HG02973 (cell line): ENCODE measurements around the gene PLD4.
"Not testable (repeated sequence)": the region's sequence is repeated elsewhere in the genome, so short reads cannot be mapped to it uniquely, and the experiment has no call there.

Source experiments
- ATAC-seq: cut with Tn5 transposase; IDR thresholded peaks from one replicate; pipeline ENCODE4 v1.9.1; 2021; ENCODE audit warnings: moderate library complexity; ENCODE audit not compliant: unreplicated experiment

The PLD4 gene, protein sequence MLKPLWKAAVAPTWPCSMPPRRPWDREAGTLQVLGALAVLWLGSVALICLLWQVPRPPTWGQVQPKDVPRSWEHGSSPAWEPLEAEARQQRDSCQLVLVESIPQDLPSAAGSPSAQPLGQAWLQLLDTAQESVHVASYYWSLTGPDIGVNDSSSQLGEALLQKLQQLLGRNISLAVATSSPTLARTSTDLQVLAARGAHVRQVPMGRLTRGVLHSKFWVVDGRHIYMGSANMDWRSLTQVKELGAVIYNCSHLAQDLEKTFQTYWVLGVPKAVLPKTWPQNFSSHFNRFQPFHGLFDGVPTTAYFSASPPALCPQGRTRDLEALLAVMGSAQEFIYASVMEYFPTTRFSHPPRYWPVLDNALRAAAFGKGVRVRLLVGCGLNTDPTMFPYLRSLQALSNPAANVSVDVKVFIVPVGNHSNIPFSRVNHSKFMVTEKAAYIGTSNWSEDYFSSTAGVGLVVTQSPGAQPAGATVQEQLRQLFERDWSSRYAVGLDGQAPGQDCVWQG

DNA sequence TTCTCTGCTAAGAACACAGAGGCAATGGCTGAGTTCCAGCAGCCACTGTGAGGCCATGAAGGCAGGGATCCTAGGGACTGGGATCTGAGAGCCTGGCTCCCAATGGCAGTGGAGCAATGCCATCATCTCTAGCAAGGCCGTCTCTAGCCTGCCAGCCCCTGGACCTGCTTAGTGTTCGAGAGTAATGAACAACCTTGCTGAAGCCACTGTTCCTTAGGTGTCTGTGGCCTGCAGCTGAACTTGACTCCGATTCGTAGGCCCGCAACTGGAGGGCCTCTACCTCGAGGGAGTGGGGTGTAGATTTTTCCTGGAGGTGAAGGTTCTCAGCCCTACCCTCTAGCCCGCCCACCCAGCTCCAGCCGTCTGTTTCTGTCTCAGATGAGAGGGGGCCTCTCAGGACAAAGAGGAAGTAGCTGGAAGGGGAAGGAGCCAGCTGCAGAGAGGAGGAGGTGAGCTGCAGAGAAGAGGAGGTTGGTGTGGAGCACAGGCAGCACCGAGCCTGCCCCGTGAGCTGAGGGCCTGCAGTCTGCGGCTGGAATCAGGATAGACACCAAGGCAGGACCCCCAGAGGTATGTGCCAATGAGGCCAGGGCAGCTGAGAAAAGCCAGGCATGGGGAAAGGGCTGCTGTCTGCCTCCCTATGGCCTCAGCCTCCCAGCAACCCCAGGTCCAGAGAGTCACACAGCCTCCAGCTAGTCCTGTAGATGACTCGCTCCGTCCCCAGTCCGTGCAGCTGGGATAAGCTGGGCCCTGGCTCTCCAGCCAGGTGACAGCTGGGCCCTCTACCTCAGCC lies at the start of gene PLD4:
PLD4 (plus strand) TSS at position 459 of the 793 bp plus-strand sequence. CDS start 2,262 bp downstream, outside the sequence.
- no peak for ATAC-seq

DNA sequence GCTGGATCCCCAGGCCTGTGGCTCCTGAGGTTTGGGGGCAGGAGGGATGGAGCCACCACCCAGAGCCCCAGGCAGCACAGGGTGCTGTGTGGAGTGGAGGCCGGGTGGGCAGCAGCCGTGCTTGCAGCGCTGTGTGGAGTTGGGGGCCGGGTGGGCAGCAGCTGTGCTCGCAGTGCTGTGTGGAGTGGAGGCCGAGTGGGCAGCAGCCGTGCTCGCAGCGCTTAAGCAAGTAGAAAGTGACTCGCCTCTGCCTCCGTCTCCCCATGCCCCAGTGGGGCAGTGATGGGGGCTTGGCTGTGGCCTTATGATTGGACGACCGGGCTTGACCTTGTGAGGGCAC lies 49.3 kb upstream of the PLD4 start:
- no peak for ATAC-seq

DNA sequence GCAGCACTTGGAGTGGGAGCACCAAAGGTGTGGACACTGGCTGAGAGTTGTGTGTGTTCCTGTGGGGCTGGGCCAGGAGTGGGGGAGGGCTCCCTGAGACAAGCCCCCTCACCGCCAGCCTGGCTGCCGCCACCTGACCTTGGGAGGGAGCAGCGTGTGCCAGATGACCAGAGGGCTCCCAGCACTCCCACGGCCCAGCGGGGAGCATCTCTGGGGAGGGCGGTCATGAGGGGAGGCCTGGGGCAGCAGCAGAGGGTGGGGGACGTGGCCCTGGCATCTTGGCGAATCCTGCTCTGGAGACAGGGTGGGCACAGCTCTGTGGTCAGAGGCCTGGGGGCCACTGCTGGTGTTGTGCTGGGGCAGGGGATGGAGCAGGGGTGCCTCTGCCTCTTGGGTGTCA lies 48.9 kb upstream of the PLD4 start:
- no peak for ATAC-seq

DNA sequence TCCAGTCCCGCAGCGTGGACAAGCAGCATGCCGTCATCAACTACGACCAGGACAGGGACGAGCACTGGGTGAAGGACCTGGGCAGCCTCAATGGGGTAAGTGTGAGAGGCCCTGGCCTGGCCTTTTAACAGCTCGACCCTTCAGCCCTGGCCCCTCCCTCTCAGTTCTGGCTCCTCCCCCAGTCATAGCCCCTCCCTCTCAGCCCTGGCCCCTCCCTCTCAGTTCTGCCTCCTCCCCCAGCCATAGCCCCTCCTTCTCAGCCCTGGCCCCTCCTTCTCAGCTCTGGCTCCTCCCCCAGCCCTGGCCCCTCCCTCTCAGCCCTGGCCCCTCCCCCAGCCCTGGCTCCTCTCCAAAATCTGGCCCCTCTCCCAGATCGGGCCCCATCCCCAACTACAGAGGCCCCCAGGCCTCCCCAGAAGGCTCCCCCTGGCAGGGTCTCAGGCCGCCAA lies 48.4 kb upstream of the PLD4 start:
- ATAC-seq: no peak

DNA sequence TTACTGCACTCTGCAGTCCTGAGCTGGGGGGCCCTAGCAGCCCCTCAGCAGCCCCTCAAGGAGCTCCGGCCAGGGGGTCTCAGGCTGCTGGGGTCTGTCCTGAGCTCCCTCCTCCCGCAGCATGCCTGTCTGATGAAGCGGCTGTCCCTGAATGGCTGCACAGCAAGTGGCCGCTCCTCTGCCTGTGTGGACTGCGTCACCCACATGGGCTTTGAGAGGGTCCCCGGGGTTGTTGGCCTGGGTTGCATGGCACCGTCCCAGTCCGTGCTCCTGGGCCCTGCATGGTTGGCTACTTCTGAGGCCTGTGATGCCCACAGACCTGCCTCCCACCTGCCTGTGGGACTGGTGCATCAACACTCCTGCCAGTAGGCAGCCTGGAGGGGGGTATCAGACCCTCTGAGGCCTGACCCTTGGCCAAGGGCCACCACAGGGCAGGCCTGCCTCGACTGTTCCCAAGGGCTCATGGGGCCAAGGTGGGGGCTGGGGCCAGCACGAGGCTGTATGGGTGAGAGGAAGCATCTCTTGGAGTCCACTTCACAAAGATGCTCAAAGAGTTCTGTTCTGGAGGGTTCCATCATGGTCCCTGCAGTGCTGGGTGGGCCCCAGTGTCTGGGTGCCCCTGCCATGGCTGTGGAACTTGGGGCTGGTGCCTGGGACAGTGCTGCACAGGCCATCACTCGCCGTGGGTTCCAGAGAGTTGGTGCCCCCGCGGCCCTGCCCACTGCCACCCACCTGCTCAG lies 47.4 kb upstream of the PLD4 start:
- ATAC-seq: no peak

DNA sequence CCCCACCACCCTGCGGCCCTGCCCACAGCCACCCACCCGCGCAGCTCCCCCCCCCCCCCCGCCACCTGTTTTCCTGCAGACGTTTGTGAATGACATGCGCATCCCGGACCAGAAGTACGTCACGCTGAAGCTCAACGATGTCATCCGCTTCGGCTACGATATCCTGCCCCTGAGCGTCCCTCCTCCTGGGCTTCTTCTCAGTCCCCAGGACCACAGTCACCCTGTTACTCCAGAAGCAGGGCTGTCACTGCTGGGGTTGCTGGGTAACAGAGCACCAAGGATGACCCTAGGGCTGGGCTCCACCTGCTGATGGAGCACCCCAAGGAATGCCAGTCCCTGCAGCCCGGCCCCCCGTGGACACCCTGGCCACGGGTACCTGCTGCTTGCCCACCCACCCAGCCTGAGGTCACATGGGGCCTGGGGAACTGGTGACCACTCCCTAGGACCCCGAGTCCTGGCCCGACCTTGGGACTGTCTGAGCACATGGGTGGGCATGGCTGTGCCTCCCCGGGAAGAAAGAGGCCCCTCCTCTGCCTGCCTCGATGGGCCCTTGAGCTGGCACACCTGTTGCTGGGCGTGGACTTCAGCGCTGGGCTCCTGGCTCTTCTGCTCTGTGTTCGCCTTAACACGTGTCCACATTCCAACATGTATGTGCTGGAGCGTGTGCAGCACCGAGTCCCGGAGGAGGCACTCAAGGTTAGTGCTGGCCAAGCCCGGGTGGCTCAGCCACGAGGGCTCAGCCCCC lies 46.7 kb upstream of the PLD4 start:
- no peak for ATAC-seq

DNA sequence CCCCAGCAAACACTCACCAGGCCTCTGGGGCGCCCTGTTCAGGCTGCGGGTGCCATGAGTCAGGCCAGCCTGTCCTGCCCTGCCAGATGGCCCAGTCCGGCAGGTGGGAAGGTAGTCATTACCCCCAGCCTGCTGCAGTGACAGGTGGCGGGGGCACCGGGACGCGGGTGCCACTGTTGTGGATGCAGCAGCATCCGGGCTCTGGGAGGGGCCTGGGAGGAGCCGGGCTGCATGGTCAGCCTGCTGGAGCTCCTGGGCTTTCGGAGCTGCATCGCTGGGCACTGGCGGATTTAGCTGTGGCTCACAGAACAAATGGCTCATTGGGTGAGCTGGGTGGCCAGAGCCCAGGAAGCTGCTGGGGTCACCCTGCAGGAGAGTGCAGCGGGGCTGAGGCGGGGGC lies 46.1 kb upstream of the PLD4 start:
- no peak for ATAC-seq

DNA sequence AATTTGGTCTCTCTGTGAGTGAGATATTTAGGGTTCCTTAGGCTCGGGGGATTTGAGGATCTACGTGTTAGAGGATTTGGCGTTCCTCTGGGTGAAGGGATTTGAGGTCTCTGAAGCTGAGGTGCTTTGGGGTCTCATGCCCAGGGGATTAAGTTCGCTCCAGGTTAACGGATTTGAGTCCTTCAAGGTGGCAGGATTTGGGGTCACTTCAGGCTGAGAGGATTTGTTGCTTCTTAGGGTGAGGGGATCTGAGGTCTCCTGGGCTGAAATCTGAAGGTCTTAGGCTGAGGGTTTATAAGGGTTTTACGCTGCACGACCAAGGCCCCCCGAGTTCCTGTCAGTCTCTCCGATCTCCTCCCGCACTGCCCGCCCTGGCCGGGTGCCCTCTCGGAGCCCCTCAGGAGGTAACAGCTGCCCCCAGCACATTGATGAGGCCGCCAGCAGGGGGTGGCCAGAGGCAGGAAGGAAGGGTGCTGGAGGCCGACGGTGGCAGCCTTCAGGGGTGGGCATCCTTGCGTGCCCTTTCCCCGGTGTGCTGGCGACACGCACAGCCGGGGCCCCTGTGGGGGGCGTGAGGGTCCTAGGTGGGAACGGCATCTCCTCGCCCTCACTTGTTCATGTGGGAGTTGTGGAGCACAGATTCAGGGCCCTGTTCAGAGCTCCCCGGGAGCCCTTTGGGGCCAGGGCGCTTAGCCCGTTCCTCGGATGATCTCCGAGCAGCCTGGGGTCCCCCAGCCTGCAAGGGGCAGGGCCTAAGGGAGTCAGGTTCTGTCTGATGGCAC lies 45.3 kb upstream of the PLD4 start:
- ATAC-seq: no peak

DNA sequence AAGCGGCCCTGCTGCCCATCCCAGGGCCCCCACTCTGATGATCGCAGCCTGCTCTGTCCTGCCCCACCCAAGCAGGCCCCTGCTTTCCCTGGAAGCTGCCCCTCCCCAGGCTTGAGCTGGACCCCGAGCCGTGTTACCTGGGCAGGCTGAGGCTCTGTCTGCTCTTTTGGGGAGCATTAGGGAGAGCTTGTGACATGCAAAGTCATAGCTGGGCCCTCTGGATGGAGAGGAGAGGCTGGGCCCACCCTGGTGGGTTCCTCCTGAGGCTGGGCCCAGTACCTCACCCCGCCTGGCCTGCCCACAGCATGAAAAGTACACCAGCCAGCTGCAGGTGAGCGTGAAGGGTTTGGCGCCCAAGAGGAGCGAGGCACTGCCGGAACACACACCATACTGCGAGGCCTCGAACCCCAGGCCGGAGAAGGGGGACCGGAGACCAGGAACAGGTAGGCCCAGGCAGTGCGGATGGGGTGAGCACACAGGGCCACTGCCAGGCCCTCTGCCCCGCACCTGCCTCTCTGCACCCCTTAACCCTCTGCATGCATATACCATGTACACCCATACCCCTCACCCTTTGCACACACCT lies 44.6 kb upstream of the PLD4 start:
- ATAC-seq: no peak

DNA sequence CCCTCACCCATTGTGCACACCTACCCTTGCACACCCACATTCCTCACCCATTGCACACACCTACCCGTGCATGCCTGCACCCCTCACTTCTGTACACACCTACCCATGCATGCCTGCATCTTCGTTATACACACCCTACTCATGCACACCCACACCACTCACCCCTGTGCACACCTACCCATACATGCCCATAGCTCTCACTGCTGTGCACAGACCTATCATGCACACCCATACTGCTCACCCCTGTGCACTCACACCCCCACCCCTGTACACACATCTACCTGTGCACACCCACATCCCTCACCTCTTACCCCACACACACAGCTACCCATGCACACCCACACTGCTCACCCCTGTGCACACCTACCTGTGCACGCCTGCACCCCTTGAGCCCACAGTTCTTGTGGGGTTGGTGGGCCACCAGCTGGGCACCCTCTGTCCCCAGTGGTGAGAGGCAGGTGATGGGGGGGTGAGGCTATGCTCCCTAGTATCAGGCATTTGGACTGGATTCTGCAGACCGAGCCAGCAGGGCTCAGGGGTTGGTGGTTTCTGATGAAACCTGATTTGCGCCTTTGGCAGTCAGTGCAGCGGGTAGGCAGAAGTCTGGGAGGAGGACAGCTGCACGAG lies 44.0 kb upstream of the PLD4 start:
- ATAC-seq: no peak

DNA sequence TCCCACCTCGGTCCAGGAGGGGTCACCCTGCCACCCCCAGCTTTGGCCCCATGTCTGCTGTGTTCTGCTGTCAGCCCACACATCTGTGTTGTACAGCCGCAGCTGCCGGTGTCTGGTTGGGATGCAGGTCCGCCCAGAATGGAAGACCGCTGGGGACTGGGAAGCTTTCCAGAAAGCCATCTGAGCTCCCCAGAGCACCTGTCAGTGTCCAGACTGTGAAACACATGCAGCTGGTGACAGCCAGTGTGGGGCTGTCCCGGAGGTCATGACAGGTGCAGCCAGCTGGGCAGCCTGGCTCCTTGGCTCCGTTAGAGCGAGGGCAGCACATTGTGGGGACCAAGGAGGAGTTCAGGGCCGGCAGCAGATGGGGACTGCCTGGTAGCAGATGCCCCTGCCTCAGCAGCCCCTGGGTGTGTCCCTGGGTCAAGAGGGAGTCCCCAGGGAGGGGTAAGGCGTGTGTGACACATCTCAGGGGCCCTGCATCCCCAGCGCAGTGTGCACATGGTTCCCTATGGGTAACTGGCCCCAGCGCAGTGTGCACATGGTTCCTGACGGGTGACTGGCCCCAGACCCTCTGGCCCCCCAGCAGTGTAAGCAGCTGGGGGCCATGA lies 43.2 kb upstream of the PLD4 start:
- no peak for ATAC-seq

DNA sequence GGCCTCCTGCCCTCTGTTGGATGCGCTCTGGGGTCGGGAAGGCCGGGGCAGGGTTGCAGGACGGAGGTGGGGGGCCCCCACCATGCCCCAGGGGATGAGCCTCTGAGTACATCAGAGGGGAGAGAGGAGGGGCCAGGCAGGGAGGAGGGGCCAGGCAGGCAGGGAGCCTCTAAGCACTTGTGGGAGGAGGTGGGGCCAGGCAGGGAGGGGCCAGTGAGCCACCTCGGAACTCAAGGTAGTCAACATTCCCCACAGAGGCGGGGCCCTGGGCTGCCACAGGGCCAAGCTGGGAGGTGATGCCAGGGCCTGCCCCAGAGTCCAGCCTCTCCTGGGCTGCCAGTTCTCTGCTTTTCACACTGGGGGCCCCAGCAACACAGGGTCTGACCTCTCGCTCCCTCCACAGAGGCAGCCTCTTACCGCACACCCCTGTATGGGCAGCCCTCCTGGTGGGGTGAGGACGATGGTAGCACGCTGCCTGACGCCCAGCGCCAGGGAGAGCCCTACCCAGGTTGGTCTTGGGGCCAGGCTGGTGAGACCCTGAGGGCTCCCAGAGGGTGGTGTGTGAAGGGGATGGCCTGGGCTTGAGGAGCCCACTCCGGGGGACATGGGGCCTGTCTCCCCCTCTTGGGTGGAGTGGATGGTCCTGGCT lies 42.2 kb upstream of the PLD4 start:
- ATAC-seq: no peak

DNA sequence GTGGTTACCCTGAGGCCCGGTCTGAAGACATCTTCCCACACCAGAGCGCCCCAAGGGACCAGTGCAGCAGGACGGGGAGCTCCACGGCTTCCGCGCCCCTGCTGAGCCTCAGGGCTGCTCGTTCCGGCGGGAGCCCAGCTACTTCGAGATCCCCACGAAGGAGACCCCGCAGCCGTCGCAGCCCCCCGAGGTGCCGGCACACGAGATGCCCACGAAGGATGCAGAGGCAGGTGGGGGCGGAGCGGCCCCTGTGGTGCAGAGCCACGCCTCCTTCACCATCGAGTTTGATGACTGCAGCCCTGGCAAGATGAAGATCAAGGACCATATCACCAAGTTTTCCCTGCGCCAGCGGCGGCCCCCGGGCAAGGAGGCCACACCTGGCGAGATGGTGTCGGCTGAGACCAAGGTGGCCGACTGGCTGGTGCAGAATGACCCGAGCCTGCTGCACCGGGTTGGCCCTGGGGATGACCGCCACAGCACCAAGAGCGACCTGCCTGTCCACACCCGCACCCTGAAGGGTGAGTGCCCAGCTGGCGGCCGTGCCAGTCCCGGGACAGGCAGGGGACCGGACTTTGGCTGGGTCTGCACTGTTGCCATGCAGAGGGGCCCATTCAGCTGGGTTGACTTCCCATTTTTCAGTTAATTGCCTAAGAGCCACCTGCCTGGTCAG lies 41.6 kb upstream of the PLD4 start:
- ATAC-seq: no peak

DNA sequence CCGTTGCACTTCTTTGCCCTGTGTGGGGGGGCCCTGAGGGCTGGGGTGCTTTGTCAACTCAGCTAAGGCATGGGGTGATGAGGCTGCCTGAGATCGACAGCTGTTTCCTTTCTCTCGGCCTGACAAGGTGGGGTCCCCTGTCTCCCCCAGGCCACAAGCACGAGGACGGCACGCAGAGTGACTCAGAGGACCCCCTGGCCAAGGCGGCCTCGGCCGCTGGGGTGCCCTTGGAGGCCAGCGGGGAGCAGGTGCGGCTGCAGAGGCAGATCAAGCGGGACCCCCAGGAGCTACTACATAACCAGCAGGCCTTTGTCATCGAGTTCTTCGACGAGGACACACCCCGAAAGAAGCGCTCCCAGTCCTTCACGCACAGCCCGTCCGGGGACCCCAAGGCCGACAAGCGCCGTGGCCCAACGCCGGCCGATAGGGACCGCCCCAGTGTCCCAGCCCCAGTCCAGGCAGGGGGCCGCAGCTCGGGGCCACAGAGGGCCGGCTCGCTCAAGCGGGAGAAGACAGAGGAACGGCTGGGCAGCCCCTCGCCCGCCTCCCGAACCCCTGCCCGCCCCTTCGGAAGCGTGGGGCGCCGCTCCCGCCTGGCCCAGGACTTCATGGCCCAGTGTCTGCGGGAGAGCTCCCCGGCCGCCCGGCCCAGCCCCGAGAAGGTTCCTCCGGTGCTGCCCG lies 40.9 kb upstream of the PLD4 start:
- ATAC-seq: no peak

DNA sequence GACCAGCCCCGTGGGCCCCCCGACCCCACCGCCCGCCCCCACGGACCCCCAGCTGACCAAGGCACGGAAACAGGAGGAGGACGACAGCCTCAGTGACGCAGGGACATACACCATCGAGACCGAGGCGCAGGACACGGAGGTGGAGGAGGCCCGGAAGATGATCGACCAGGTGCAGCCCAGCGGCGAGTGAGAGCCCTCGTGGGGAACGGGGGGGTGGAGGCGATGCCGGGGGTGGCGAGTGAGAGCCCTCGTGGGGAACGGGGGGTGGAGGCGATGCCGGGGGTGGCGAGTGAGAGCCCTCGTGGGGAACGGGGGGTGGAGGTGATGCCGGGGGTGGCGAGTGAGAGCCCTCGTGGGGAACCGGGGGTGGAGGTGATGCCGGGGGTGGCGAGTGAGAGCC lies 40.3 kb upstream of the PLD4 start:
- not testable (repeated sequence) for ATAC-seq

DNA sequence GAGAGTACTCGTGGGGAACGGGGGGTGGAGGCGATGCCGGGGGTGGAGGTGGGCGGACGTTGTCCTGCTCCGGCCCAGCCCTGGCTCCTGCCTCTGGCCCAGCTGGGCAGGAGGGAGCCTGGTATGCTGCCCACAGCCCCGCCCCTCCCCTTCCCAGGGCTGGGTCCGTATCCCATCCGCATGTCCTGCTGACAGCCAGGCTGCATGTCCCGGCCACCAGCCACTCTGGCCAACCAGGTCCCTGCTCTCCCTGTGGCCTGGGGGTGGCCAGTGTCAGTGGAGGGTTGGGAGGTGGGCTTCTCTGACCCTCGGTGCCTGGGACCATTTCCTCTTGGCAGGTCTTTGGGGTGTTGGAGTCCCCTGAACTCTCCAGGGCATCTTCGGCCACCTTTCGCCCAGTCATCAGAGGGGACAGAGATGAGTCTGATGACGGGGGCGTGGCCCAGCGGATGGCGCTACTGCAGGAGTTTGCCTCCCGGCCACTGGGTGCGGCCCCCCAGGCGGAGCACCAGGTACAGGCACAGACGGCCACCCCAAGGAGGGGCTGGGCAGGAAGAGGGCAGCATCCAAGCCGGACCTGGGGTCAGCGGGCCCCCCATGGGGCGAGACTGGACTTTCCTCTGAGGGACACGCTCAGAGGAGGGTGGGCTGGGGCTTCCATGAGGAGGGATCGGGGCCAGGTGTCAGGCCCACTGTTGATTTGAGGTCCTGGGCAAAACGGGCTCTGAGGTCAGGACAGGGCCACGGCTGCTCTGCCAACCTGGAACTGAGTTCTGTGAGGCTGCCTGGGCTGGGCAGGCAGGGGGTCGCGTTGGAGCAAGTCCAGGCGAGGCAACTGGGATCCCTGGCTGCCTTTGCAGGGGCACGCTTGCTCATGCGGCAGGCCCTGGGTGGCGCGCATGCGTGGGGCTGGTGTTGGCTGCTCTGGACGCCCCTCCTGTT lies 39.4 kb upstream of the PLD4 start:
- no peak for ATAC-seq
